Hematopoietic multipotent progenitor cell treated with erythropoietin and hydrocortisone succinate and interleukin-3 and kit ligand, for 17 days (in vitro differentiated cells): ENCODE results near the gene PDE7B.
A peak's percentile ranks its signal among the peaks of the same experiment; 100 is the strongest.
"Not testable (repeated sequence)": the region's sequence is repeated elsewhere in the genome, so short reads cannot be mapped to it uniquely, and the experiment has no call there.

ENCODE experiments used
- DNase-seq: peaks from one replicate; pipeline ENCODE4 v3.0.0-alpha.2; 2015; ENCODE audit warnings: low spot score

Gene PDE7B

DNA sequence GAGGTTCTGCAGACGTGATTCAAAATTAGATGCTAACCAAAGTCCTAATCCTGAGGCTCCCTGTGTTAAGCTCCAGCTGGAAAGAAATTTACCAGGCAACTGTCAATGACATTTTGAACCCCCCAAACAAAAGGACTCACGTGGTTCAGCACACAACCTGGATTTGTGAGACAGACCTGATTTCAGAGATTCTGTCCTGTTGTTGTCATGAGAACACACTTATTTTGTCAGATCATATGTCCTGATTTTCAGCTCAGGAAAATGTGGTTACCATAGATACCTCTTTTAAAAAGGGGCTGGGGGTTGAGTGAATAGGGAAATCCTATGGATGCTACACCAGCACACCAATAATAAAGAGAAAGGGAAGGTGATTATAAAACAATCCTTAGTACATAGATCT is 337.0 kb downstream of the PDE7B start:
- DNase-seq, result no peak

DNA sequence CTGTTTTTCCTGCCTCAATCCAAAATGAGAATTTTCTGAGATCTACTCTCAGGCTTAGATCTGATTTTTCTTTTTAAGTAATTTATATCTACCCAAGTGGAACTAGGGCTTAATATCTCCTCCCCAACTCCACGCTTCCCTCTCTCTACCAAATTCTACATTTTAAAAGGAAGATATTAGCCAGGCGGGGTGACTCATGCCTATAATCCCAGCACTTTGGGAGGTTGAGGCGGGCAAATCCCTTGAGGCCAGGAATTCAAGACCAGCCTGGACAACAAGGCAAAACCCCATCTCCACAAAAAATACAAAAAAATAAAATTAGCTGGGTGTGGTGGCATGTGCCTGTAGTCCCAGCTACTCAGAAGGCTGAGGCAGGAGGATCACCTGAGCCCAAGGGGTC is 337.6 kb downstream of the PDE7B start:
- DNase-seq, result no peak

DNA sequence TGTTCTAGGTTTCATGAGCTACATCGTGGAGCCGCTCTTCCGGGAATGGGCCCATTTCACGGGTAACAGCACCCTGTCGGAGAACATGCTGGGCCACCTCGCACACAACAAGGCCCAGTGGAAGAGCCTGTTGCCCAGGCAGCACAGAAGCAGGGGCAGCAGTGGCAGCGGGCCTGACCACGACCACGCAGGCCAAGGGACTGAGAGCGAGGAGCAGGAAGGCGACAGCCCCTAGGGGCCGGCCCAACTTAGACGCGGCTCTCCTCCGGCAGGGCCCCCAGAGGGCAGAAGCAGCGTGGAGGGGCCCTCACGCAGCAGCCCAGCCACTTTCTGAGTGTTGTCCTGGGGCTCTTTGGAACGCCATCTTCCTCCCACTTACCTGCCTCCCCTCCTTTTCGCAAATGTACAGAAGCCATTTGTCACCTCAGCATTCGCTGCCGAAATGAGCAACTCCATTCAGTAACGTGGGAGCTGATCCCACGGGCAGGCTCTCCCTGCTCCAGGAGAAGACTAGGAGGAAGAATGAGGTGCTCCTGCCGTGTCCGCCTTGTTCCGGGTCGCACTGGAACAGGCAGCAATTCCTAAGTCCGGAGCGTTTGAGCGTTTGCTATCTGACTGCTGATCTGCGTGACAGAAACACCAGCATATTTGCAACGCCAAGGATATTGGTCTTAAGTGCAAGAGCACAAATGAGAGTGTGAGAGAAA is 340.3 kb downstream of the PDE7B start:
- DNase-seq, result no peak

DNA sequence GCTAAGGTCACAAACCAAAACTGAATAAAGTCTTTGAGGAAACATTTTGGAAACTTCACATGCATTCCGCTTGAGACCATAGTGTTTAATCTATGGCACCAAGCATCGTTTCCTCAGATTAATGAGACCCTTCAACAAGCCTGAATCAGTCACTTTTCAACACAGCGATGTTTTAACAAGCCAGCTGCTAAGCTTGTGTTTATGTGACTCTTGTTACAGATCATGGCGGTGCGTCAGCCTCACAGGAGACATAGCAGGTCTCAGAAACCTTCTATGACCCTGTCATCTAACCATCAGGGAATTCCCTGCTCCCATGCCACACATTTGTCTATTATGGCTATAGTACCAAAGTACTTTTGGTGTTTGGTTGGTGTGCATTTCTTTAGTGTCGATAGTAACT is 341.4 kb downstream of the PDE7B start:
- no peak for DNase-seq

DNA sequence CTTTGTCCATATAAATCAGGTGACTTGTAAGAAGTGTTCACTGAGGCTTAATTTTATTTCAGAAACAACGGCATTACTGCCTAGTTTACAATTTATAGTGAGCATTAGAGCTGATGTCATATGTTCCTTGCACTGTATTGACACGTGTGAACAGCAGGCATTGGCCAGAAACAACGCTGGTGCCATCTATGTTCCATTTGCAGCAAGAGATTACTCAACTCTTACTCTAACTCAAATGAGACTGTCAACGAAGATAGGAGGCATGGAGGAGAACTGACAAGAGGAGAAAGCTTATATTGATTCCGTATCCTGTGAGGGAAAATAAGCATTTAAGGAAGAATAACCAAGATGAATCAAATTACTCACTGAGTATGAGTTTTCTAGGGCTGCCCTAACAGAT is 350.2 kb downstream of the PDE7B start:
- no peak for DNase-seq

DNA sequence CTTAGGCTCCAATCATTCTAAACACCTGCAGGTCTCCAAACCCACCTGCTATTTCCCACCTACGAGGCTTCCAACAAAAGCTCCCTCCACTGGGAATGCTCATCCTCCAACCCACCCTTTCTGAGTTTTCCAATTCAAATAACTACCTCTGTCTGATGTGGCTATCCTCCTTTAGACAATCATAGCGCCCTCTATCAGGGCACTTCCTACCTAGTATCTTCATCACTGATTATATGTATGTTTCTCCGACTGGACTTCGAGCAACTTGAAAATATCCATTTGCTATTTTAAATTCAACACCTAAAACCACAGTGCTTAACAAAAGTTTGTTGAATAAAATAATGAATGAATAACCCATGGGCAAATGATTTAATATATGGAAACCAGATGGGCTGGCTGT is 357.3 kb downstream of the PDE7B start:
- no peak for DNase-seq

DNA sequence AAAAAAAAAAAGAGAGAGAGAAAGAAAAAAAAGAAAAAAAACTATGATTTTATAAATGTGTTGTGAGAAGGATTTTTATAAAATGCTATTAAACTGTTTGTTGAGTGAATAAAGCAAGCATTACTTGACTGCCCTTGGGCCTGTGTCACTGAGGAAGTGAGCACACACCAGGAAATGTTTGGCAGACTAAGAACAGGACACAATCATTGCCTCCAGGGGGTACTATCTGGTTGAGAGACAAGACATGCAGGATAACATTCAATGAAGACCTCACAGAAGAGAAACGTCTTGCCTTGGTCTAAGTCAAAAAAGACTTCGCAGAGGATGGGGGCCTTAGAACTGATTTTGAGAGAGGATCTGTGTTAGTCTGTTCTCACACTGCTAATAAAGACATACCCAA is 358.0 kb downstream of the PDE7B start:
- DNase-seq, result no peak

DNA sequence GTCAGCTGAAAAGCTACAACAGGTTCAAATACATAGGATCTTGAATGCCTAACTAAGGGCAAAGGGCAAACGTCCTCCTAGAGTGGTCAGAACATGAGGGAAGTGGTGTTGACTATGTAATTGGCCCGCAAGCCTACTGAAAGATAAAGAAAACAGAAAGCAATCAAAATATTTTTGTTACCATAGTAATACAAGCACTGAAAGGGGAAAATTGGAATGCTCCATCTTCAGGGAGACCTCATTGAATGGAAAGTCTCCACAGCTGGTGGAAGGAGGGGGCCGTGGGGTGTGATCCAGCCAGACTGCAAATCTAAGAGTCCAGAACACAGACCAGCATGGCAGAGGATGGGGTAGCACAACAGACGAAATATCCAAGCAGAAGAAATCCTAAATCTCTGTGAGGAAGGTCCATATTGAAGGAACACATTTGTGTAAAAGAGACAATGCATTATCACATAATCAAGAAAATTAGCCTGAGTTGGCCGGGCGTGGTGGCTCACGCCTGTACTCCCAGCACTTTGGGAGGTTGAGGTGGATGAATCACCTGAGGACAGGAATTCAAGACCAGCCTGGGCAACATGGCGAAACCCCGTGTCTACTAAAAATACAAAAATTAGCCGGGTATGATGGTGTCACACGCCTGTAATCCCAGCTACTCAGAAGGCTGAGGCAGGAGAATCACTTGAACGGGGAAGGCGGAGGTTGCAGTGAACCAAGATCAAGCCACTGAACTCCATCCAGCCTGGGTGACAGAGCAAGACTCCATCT is 359.1 kb downstream of the PDE7B start:
- no peak for DNase-seq

DNA sequence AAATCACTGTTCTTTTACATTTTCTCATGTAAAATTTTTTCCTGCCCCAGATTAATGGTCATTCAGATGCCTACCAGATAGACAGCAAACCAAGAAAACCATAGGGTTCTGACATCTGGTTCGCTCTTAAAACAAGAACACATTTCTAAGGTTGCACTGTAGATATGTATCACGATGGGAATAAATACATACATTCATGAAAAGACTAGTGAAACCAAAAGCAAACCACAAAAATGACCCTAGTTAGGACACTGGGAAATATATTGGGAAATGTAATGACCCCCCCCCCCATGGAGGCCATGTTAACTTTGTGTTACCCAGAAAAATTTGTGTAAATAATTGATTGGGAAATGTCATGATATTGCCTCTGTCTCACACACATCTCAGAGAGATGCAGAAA is 361.1 kb downstream of the PDE7B start:
- no peak for DNase-seq

DNA sequence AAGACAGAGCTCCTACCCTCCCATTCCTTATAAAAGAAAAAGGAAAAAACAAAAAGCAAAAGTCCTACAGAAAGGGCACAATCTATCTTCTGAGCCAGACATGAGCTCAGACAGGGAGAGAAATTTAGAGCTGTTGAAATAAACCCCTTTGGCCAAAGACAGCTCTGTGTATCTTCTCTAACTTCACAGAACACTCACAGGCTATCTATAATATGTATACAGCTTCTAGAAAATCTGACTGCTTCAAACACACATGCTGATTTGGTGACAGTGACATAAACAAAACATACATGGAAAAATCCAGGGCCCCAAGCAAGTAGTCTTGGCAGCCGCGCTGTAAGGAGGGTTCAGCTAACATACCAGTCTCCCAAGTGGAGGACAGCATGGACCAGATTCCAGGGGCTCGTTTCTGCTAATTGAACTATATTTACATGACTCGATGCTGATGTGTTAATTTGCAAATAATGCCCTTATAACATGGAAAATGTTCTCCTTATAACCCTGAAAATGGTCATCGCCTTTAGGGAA is 361.6 kb downstream of the PDE7B start:
- DNase-seq, result no peak

DNA sequence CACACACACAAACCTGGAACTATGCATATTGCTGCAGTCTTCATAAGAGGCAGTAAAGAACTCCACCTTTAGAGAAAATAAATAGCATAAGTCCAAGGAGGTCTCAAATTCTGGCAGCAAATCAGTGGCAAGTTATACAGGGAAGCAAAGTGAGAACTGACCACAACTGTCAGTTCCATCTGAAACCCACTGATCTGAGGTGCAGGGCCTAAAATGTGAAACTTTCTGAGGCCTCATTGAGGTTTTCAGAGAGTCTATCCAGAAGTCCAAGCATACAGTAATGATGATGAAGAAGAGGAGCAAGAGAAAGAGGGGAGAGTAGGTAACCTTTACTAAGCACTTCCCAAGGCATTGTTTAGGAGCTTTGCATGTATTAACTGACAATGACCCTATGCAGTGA is 362.4 kb downstream of the PDE7B start:
- no peak for DNase-seq

DNA sequence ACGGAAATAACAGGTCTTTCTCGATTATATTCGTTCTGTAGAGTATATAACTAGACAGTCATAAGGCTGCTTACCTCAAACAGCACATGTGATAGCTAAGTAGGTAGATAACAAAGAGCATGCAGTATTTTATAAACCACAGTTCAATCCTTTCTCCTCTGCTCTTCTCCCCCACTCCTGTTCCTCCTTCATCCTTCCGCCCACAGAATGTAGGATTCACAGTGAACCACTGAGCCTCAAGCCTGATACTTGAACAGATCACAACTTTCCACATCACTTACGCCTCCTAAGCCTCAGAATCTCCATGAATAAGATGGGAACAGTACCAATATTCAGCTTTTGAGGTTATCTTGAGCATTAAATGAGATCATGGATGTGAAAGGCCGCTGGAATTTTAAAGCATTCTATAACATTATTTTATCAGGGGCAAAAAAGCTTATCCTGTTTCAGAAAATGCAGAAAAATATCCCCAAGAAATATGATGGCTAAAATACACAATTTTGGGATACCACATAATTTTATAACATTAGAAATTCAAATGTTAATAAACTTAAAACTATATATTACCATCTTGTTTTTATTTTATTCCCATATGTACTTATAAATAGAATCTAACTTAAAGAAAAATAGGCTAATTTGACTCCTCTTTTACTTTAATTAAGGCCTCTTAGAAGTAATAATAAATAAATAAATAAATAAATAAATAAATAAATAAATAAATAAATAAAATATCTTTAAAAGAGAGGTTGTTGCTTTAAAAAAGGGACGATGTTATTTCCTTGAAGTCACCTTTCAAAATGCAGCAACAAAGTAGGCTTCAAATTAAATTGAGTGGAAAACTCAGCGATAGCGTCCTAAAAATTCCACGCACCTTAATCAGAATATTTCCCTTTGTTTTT is 365.3 kb downstream of the PDE7B start:
- DNase-seq, result no peak

DNA sequence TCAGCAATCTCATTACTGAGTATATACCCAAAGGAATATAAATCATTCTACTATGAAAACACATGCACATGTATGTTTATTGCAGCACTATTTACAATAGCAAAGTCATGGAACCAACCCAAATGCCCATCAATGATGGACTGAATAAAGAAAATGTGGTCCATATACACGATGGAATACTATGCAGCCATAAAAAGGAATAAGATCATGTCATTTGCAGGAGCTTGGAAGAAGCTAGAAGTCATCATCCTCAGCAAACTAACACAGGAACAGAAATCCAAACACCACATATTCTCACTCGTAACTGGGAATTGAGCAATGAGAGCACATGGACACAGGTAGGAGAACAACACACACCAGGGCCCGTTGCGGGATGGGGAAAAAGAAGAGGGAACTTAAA is 373.5 kb downstream of the PDE7B start:
- DNase-seq, result not testable (repeated sequence)

DNA sequence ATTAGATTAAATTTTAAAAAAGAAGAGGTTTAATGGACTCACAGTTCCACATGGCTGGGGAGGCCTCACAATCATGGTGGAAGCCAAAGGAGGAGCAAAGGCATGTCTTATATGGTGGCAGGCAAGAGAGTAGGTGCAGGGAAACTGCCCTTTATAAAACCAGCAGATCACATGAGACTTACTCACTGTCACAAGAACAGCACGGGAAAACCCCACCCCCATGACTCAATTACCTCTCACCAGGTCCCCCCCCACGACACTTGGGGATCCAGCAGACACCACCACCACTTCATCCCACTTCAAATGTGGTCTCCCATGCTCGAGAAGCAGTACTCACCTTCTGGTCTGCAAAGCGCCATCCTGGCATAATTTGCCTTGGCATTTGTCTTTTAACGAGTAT is 374.0 kb downstream of the PDE7B start:
- DNase-seq, result peak; percentile 13

DNA sequence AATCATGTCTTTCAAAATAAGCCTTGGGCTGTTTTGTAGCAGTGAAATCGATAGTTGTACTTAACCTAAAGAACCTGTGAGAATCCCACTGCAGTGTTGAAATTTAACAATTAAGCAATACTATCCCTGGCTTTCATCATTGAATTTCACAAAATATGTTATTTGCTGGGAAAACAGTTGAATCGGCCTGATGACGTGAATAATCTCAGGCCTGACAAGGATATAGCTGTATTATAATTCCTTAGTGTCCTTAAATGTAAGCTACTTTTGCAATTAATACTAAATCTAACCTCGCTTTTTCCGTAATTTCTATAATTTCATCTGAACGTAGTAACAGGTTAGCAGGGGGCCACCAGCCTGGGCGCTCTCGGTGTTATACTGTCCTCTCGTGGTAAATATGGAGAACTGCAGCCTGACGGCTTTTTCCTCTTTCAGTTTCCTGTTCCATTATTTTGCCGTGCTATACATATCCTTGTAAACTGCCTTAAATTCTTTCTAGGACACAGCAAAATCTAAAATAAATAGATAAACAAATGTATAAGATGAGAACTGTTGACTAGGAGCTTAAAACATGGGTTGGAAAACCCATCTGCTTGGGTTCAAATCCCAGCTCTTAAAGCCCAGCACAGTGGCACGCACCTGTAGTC is 374.6 kb downstream of the PDE7B start:
- DNase-seq, result peak; percentile 72

DNA sequence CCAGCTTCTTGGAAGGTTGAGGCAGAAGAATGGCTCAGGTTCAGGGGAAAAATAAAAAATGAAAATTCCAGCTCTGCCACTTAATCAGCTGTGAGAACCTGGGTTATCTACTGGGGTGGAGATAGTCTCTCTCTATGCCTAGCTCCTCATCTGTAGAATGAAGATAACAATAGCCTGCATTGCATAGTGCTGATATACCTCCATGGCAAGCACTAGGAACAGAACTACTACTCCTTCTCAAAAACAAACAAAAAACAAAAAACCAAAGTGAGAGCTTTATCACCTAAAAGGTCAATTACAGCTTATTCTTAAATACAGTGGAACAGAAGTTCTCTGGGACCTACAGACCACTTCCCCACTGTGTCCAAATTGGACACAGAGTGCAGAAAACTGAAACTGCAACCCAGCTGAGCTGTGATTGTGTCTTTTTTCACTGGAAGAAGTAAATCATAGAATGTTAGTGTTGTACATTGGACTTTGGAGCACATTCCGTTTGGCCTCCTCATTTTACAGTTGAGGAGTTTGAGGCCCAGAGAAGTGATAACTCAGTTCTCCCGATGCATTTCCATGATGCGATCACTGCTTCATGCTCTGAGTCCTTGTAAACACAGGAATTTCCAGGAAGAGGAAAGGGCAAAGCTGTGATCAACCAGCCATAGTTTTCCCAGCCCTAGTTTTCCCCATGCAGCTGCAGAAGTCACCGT is 375.3 kb downstream of the PDE7B start:
- DNase-seq, result no peak

DNA sequence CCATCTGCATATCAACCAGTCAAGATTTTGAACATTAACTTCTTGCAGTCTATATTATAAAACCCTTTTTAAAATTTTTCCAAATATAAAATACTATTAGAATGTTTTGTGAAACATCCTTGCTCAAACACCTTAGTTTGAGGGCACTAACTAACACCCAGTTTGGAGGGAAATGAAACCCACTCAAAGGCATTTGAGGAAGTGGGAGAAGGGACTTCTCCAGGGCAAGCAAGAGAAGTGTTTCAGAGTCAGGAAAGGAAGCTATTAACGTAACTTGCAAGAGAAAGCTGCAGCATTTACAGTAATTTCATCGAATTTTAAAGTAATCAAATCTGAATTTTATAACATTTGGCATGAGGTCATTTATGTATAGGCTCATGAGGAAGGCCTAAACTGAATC is 377.3 kb downstream of the PDE7B start:
- no peak for DNase-seq

DNA sequence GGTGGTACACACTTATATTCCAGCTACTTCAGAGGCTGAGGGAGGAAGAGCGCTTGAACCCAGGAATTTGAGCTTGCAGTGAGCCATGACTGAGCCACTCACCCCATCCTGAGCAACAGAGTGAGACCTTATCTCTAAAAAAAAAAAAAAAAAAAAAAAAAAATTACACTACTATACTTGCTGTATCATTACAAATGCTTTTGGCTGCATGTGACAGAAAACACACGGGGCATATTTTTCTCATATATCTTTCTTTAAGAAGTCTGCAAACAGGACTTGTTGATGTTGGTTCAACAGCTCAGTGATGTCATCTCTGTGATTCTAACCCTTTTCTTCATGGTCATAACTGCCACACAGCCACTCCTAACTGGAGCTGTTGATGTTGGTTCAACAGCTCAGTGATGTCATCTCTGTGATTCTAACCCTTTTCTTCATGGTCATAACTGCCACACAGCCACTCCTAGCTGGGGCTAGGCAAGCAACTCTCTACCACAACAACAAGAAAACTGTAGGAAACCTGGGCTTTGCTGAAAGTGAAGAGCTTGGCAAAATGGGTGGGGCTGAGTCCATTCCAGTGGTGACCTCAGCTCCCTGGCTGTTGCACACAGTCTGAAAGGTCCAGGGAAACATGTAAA is 378.8 kb downstream of the PDE7B start:
- peak; percentile 60 for DNase-seq

DNA sequence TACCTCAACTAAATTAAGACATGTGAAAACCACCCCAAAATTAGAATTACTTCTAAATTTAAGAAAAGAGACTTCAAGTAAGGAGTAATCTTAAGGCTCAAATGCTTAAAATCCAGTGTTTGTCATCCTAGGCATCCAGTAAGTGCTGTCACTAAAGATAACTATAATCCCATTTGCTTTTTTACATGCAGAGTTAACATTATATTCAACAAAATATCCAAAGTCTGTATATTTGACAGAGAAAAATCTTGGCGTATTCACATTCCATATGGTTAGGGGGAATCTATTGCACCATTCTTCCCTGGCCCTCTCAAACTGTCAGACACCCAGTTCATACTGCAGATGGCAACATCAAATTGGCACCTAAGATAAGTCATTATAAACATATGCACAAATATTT is 381.2 kb downstream of the PDE7B start:
- no peak for DNase-seq

DNA sequence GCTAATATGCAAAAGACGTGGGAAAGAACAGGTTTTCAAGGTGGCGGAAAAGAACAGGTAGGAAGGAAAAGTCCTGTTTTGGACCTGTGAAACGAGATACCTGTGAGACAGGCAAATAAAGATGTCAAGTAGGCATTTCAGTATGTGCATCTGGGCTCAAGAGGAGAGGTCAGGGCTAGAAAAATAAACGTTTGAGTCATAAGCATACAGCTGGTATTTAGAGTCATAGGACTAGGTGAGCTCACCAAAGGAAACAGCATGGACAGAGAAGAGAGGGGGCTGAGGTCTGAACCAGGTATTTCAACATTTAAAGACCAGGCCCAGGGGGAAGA is 383.7 kb downstream of the PDE7B start:
- DNase-seq, result no peak
